ENCODE data around the gene FLT3LG. TPM values are rescaled to one million over a fixed set of nuclear protein-coding genes. Genes with fewer than 3 reads are reported as not detected.
"Not testable (repeated sequence)": the region's sequence is repeated elsewhere in the genome, so short reads cannot be mapped to it uniquely, and the experiment has no call there.

The FLT3LG gene
- total RNA-seq, 1 donor from 2014 or later = 1.3 TPM

GRCh38 chr19:49440439-49441209 is 33.4 kb upstream of the FLT3LG start:
- DNase-seq (ENCODE audit: low read depth) = no peak

- DNase-seq (ENCODE audit: low read depth) = no peak
Observed at GRCh38 chr19:49441210-49441959, 32.6 kb upstream of the FLT3LG start, which contains the start of gene SLC17A7. SLC17A7 (minus strand) TSS chr19:49441527; CDS start chr19:49441379, 148 bp downstream.

- no peak for DNase-seq (ENCODE audit: low read depth)
Observed at GRCh38 chr19:49441960-49442350, 32.1 kb upstream of the FLT3LG start.

DNA sequence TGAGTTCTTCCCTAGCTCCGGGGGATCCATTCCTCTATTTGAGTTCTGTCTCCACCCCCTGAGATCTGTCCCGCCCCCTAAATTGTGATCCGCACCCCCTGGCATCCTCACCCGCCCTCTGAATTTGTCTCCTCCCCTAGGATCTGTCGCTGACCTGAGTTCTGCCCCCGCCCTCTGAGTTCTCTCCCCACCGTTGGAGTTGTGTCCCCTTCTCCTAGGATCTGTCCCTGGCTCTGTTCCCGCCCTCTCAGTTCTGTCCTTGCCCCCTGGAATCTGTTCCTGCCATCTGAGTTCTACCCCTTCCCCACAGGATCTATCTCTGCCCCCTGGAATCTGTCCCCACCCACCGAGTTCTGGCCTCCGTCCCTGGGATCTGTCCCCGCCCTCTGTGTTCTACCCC is 31.7 kb upstream of the FLT3LG start:
- DNase-seq (ENCODE audit: low read depth) = no peak

GRCh38 chr19:49442771-49443365 is 31.1 kb upstream of the FLT3LG start:
- peak; percentile 75 for DNase-seq (ENCODE audit: low read depth)

DNA sequence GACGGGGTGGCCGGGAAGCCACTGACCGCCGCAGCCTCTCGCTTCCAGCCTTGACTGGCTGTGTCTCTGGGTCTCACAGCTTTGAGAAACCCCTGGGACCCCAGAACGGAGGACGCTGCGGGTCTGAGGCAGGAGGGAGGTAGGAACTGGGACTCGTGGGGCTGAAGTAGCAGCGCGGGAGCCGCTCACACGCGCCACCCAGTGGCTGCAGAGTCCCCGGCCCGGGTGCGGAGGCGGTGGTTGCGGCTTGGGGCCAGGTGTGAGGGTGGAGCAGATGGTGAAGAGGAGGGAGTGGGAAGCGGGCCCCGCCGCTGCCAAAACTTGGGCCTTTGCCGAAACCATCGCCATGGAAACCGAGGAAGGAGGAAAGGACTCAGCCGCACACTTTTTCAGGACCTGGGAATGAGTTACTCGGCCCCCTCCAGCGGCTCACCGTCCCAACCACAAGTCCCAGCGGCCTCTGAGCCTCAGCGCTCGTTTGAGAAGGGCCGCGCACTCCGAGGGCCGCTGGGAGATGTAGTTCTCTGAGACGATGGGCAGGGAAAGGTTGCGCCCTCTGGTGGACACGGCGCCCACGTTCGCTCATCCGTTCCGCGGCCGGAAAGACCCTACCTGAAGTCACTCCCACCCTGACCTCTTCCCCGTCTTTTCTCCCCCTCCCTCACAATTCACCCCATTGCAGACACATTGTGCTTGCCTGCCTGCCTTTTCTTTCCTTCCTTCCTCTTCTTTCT is 30.5 kb upstream of the FLT3LG start:
- DNase-seq (ENCODE audit: low read depth) = peak; percentile 83

GRCh38 chr19:49444100-49444700 is 29.8 kb upstream of the FLT3LG start:
- not testable (repeated sequence) for DNase-seq (ENCODE audit: low read depth)

GRCh38 chr19:49445997-49446396 is 28.0 kb upstream of the FLT3LG start:
- DNase-seq (ENCODE audit: low read depth) = no peak

DNA sequence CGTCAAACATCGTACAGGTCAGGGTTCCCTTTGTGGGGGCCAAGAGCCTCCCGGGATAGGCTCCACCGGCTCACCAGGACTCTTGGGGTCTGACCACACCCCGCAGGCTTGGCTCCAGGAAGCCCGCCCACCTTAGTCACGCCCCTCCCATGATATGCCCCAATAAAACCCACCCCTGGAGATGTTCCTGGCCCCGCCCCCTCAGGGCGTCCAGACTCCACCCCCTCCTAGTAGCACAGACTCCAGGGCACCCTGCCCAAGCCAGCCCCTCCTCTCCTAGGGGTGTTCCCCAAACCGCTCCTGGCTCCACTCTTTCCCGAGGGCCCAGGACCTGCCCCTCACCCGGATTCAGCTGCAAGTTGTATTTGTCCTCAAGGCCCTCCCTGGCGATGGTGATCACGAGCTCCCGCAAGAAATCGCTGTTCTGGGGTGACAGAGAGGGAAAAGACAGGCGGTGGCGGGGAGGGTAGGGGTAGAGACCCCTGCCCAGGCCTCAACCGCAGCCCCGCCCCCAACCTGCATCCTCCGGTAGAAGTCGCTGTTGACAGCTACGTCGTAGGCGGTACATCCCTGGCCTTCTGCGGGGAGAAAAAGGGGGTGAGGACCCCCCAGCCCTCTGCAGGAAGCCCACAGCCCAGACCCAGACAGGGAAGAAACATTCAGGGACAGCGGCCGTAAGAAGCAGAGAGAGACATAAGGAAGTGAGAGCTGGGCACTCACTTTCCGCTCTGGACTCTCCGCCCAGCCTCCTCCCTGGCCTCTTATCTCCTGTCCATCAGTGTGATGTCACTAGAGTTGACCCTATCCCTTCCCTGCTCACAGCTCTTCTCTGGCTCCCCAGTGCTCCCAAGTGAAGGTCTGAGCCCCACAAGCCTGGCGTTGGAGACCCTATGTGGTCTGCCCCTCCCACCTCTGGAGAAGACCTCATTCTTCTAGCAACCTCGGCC is 26.3 kb upstream of the FLT3LG start:
- DNase-seq (ENCODE audit: low read depth) = no peak

DNA sequence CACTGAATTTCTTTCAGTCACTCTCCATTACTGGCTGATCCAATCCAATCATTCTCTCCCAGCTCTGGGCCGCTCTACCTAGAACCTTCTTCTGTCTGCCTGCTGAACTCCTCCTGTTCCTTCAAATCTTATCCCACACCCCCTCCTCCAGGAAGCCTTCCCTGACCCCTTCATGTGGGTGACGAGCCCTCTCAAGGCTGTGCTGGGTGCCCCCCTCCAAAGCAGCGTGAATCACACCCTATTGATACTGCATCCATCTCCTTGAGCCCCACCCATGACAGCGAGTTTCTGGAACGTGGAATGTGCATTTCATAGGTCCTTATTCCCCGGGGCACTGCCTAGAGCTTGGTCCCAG is 25.6 kb upstream of the FLT3LG start:
- DNase-seq (ENCODE audit: low read depth) = no peak

DNA sequence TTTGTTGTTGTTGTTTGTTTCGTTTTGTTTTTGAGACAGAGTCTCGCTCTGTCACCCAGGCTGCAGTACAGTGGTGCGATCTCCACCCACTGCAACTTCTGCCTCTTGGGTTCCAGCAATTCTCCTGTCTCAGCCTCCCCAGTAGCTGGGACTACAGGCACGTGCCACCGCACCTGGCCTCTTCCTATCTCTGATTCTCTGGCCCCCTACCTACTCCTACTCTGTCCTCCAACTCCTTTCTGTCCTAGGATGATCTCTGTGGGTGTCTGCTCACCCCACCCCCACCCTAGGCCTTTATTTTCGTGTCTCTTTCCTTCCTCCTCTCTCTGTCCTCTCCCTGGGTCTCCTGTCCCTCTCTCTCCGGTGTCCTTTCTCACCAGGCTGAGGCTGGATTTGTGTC is 23.6 kb upstream of the FLT3LG start:
- no peak for DNase-seq (ENCODE audit: low read depth)

- peak; percentile 99 for DNase-seq (ENCODE audit: low read depth)
Observed at GRCh38 chr19:49451430-49452181, 22.4 kb upstream of the FLT3LG start, which contains the start of gene PIH1D1. PIH1D1 (minus strand) TSS chr19:49451814; CDS start chr19:49451574, 240 bp downstream.

DNA sequence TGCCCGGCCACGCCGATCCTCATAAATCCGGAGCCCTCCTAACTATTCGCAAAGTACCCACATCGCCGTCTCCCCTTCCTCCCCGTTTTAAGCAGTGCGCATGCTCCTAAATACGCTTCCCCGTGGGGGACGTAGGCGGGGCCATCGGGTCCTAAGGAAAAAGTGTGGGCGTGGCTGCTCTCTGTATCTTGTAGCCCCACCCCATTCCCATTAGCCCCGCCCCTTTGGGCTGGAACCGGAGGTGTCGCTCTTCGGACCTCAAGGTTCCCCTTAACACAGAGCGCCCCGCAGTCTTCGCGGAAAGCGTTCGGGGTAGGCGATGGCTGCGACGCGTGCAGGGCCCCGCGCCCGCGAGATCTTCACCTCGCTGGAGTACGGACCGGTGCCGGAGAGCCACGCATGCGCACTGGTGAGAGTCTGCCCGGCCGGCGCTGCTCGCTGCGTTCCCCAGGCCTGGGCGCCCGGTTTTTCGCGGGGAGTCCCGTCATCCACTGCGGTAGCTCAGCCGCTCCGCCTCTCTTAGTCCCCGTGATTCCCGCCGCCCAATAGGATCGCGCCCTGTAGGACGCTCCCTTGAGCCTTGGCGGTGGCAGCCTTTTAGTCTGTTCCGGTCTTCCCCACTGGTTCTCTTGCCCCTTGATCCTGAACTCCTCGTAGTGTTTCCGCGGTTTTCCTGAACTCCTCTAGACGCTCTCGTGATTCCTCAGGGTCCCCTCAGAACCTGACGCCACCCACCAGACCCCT is 20.8 kb upstream of the FLT3LG start, which contains the start of gene ALDH16A1:
Gene ALDH16A1, plus strand, starts transcription at position 213 of the 744 bp plus-strand sequence. Its CDS starts 107 bp downstream, at position 320.
- peak; percentile 90 for DNase-seq (ENCODE audit: low read depth)

- DNase-seq (ENCODE audit: low read depth) = no peak
Observed at GRCh38 chr19:49453757-49454240, 20.2 kb upstream of the FLT3LG start.

GRCh38 chr19:49455773-49456172 is 18.2 kb upstream of the FLT3LG start:
- DNase-seq (ENCODE audit: low read depth) = no peak

DNA sequence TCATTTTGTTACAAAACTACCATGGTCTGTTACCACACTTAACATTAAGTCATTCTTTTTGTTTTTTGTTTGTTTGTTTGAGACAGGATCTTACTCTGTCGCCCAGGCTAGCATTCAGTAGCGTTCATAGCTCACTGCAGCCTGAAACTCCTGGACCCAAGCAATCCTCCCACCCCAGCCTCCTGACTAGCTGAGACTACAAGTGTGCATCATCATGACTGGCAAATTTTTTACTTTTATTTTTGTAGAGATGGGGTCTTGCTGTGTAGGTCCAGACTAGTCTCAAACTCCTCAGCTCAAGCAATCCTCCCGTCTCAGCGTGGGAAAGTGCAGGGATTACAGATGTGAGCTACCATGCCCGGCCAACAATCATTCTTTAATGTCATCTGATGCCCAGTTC is 17.7 kb upstream of the FLT3LG start:
- no peak for DNase-seq (ENCODE audit: low read depth)

DNA sequence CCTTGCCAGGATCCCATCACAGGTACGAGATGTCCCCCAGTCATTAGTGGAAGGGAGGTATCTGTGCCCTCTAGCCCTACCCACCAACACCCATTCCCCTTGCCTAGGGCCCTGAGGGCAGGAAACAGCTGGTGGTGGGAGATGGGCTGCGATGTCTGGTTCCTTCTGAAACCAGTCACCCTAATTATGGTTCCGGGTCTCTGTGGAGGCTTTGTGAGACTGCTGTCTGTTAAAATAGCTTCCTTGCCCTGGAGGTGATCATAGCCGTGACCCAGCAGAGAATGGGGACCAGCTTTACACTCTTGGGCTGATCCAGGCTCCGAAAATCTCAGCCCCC is 15.5 kb upstream of the FLT3LG start:
- DNase-seq (ENCODE audit: low read depth) = no peak

DNA sequence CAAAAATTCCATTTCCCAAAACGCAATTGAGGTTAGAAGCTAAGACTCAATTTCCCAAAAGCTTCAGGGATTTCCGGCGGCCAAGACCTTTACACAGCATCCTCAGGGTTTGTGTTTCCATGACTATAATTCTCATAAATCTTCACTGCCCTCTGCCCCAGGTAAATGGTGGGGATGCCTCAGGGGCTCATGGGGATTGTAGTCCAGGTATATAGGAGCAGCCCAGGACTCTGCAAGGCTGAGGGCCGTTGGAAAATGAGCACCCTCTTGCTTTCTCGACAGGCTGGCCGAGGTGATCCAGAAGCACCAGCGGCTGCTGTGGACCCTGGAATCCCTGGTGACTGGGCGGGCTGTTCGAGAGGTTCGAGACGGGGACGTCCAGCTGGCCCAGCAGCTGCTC is 14.6 kb upstream of the FLT3LG start:
- DNase-seq (ENCODE audit: low read depth) = no peak

GRCh38 chr19:49461130-49461529 is 12.9 kb upstream of the FLT3LG start:
- DNase-seq (ENCODE audit: low read depth) = not testable (repeated sequence)
